ENCODE results near the gene FOXN3.

DNA sequence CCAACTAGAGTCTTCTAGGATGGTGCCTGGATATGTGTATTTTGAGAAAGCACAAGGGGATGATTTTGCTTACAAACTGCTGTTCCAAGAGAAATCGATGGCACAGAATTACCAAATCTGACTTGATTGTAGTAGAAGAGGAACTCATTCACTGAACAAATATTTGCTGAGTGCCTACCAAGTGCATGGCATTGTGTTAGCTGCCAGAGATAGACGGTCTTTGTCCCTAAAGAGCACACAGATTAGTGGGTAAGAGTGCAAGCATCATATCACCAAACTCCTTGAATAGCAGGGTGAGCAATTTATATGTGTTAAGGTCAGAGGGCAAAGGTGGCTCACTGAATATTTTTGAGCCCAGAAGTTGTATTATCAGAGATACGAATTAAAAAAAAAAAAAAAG lies 3.5 kb upstream of the FOXN3 start:
- TF ChIP-seq, protein P1, sequence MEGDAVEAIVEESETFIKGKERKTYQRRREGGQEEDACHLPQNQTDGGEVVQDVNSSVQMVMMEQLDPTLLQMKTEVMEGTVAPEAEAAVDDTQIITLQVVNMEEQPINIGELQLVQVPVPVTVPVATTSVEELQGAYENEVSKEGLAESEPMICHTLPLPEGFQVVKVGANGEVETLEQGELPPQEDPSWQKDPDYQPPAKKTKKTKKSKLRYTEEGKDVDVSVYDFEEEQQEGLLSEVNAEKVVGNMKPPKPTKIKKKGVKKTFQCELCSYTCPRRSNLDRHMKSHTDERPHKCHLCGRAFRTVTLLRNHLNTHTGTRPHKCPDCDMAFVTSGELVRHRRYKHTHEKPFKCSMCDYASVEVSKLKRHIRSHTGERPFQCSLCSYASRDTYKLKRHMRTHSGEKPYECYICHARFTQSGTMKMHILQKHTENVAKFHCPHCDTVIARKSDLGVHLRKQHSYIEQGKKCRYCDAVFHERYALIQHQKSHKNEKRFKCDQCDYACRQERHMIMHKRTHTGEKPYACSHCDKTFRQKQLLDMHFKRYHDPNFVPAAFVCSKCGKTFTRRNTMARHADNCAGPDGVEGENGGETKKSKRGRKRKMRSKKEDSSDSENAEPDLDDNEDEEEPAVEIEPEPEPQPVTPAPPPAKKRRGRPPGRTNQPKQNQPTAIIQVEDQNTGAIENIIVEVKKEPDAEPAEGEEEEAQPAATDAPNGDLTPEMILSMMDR (conservative IDR thresholded peaks at IDR 0.05 in 1 of 2, IDR thresholded peaks at IDR 0.05 in 1 of 2; ENCODE audit: low read depth in 1 of 2, low read length in 2 of 2): no peak
- no peak for TF ChIP-seq EZH2 (IDR thresholded peaks at IDR 0.05; ENCODE audit: low read length, missing control alignments)
